GOT3 (cell line): ENCODE results near the gene CDH24.

Experiments
- DNase-seq: peaks from one replicate; lab custom pipeline; 2025; ENCODE audit warnings: mixed read lengths; lab: John Stamatoyannopoulos, UW

Gene CDH24

GRCh38 chr14:23056956-23057756 lies at the start of gene CDH24:
Gene CDH24 (minus strand): TSS chr14:23057520. CDS start chr14:23055733, 1,787 bp downstream.
- DNase-seq: no peak

GRCh38 chr14:23106747-23107045 lies 49.4 kb upstream of the CDH24 start:
- DNase-seq: no peak

GRCh38 chr14:23105348-23105824 lies 48.1 kb upstream of the CDH24 start:
- DNase-seq: no peak

- no peak for DNase-seq
Observed at GRCh38 chr14:23104591-23105347, 47.4 kb upstream of the CDH24 start, which contains the start of gene CIROP. Gene CIROP (minus strand): TSS chr14:23104989. CDS start chr14:23104920, 69 bp downstream.

GRCh38 chr14:23104070-23104590 lies 46.8 kb upstream of the CDH24 start:
- no peak for DNase-seq

- DNase-seq: no peak
Observed at GRCh38 chr14:23103581-23103980, 46.3 kb upstream of the CDH24 start.

GRCh38 chr14:23102801-23103200 lies 45.5 kb upstream of the CDH24 start:
- DNase-seq: no peak

- DNase-seq: no peak
Observed at GRCh38 chr14:23101986-23102625, 44.8 kb upstream of the CDH24 start.

GRCh38 chr14:23101213-23101970 lies 44.1 kb upstream of the CDH24 start:
- DNase-seq: no peak

GRCh38 chr14:23099212-23099861 lies 42.0 kb upstream of the CDH24 start:
- DNase-seq: no peak

- DNase-seq: no peak
Observed at GRCh38 chr14:23097786-23098185, 40.5 kb upstream of the CDH24 start.

- no peak for DNase-seq
Observed at GRCh38 chr14:23095196-23096108, 38.1 kb upstream of the CDH24 start, which contains the start of gene C14orf119. Gene C14orf119 (plus strand): TSS chr14:23095505. CDS start chr14:23097659, 2,154 bp downstream.

GRCh38 chr14:23094666-23095195 lies 37.4 kb upstream of the CDH24 start, which contains the start of gene ACIN1:
Gene ACIN1 (minus strand): TSS chr14:23095136. CDS start chr14:23095112, 24 bp downstream.
- DNase-seq: no peak

- DNase-seq: no peak
Observed at GRCh38 chr14:23093991-23094665, 36.8 kb upstream of the CDH24 start.

GRCh38 chr14:23093526-23093925 lies 36.2 kb upstream of the CDH24 start:
- no peak for DNase-seq

GRCh38 chr14:23093104-23093503 lies 35.8 kb upstream of the CDH24 start:
- DNase-seq: no peak

GRCh38 chr14:23091294-23092225 lies 34.2 kb upstream of the CDH24 start:
- no peak for DNase-seq

GRCh38 chr14:23090254-23090636 lies 32.9 kb upstream of the CDH24 start:
- DNase-seq: no peak
